HL-60 (cell line): Measurements from ENCODE around the gene SMCO2.

ENCODE experiments used
- DNase-seq, 2 experiments: peaks; one replicate each; pipeline ENCODE4 v3.0.0-alpha.2; 2010 to 2020; ENCODE audit warnings: low read depth in 1 of 2, low spot score in 1 of 2
- H3K27ac ChIP-seq: fragments of 250-450 bp; sonication (Bioruptor Pico); replicated peaks from 2 replicates; pipeline ENCODE4 v1.5.1; 2020; ENCODE audit warnings: mild to moderate bottlenecking, moderate library complexity
- H3K27me3 ChIP-seq: fragments of 250-450 bp; sonication (Bioruptor Pico); 2 replicates; pipeline ENCODE4 v1.5.1; 2021; ENCODE audit warnings: mild to moderate bottlenecking, moderate library complexity; ENCODE audit not compliant: insufficient read depth, poor library complexity, severe bottlenecking
- H3K4me3 ChIP-seq: replicated peaks from 2 replicates; pipeline ENCODE4 v1.5.1; 2011; ENCODE audit warnings: mild to moderate bottlenecking, control low read depth, low read length; ENCODE audit not compliant: insufficient read depth
- CTCF ChIP-seq: IDR thresholded peaks from one replicate; pipeline ENCODE4 v1.5.1; 2011; ENCODE audit warnings: low read length, control low read depth, inconsistent platforms; ENCODE audit not compliant: insufficient read depth
- GABPA ChIP-seq: IDR thresholded peaks from 2 replicates; pipeline ENCODE4 v1.6.1; 2012; ENCODE audit warnings: low read depth
- POLR2AphosphoS5 ChIP-seq: IDR thresholded peaks from 2 replicates; pipeline ENCODE4 v1.6.1; 2012; ENCODE audit warnings: low read depth
- REST ChIP-seq: IDR thresholded peaks from 2 replicates; pipeline ENCODE4 v1.6.1; 2012; ENCODE audit warnings: low read depth; ENCODE audit not compliant: insufficient replicate concordance
- SPI1 ChIP-seq: IDR thresholded peaks from 2 replicates; pipeline ENCODE4 v1.6.1; 2012; ENCODE audit warnings: low read depth, mild to moderate bottlenecking, borderline replicate concordance

SMCO2 gene

GRCh38 chr12:27521981-27522380 lies 75.4 kb downstream of the SMCO2 start:
- Histone ChIP-seq H3K4me3 (no peak overlapping the region), H3K27me3 (peaks cover 2% of the 10 kb centered on the region), H3K27ac (no peak overlapping the region)
- TF ChIP-seq SPI1, result no peak
- no peak for TF ChIP-seq CTCF
- no peak for TF ChIP-seq GABPA
- TF ChIP-seq REST, result no peak
- no peak for TF ChIP-seq POLR2AphosphoS5
- no peak for DNase-seq

DNA sequence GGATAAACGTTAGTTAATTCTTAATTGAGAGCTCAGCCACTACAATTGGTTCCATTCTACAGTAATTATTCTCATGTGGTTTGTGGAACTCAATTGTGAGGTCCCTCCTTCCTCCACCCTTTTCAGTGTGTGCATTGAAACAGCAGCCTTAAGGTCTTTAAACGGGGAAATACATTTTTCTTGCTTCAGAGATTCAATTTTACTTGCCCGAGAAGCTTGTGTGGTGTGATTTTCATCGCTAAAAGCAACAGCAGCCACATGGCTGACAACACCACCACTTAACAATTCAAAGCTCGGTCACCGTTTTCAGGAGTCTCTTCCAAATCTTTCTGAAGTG lies 76.7 kb downstream of the SMCO2 start:
- TF ChIP-seq GABPA (no peak), POLR2AphosphoS5 (no peak), CTCF (no peak), SPI1 (no peak), REST (no peak)
- Histone ChIP-seq H3K4me3 (peak overlapping the region; percentile 96), H3K27ac (peak overlapping the region; percentile 22), H3K27me3 (peaks cover 2% of the 10 kb centered on the region)
- no peak for DNase-seq

DNA sequence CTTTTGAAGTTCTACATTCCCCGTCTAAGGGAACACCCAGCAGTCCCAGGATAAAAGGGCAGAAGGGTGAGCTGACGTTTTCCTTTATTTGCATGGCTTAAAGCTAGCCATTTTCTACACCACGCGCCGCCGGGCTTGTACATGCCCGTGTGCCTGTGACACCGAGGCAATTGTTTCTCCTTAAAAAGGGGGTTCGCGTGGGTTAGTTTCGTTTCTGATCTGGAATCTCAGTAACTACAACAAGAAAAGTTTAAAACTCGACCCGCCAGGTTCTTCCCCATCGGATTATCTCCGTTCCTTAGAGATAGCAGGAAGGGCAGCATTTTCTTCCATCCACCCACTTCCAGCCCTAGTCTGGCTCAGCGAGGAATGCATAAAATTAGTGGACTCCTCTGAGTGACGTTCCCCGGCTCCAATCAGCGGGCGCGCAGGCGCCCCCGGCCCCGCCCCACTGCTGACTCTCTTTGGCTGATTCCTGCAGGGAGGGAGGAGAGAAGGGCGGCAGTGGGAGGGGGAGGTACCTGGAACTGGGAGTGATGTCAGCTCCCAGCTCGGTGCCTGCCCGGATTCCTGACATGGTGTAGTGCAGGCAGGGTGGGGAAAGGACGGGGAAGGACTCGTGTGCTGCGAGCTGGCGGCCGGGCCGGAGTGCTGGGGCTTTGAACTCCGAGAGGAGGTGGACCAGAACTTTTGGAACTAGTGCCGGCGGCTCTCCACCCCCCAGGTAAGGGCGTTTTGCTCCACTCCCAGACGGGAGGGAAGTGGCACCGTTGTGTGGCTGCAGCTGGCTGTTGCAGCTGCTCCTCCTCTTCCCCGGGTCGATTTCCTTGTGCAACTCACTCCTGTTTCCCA lies 77.3 kb downstream of the SMCO2 start, which contains the start of gene PPFIBP1:
Gene PPFIBP1, plus strand, starts transcription at position 565 of the 852 bp plus-strand sequence. CDS start 109,191 bp downstream, outside the sequence.
- TF ChIP-seq REST (peak; percentile 38), GABPA (no peak), POLR2AphosphoS5 (0 out of 2 replicates have a peak, but pooled peaks have one; percentile 56), CTCF (no peak), SPI1 (peak; percentile 55; the same call in 1 of the 2 replicates)
- peak; percentile 89 to 97 for DNase-seq
- peaks cover 2% of the 10 kb centered on the region for H3K27me3 ChIP-seq
- peak within 1 kb of the TSS; percentile 22 for H3K27ac ChIP-seq
- peak within 1 kb of the TSS; percentile 96 for H3K4me3 ChIP-seq
